C4-2B (cell line): Measurements from ENCODE around the gene VIT.

Source experiments
- ZFX ChIP-seq: fragments of 450-650 bp; IDR thresholded peaks from 2 replicates; pipeline ENCODE4 v1.6.1; 2017
- TF ChIP-seq, protein P1 (sequence below): fragments of 450-650 bp; conservative IDR thresholded peaks from 2 replicates; pipeline ENCODE4 v1.5.1; 2017; ENCODE audit warnings: mild to moderate bottlenecking

DNA sequence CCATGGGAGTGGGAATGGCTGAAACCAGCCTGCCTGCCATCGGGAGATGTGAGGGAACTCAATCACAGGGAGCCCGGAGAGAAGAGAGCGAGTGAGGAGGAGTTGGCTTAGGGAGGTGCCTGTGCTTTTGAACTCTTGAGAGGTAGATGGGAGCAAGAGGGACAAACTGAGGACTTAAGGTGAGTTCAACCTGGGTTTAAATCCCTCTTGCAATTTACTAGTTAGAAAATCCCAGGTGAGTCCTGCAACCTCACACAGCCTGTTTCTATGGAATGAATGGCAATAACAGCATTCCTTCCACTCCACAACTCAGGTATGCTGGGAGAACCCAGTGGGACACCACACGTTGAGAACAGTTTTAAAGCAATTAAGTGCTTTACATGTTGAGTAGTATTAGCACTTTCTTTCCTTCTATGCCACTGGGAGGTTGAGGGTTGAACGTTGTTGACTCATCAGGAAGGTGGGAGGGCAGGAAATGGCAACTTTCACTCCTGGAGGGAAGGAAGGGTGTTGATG, 57.3 kb downstream of the VIT start:
- TF ChIP-seq, protein P1, sequence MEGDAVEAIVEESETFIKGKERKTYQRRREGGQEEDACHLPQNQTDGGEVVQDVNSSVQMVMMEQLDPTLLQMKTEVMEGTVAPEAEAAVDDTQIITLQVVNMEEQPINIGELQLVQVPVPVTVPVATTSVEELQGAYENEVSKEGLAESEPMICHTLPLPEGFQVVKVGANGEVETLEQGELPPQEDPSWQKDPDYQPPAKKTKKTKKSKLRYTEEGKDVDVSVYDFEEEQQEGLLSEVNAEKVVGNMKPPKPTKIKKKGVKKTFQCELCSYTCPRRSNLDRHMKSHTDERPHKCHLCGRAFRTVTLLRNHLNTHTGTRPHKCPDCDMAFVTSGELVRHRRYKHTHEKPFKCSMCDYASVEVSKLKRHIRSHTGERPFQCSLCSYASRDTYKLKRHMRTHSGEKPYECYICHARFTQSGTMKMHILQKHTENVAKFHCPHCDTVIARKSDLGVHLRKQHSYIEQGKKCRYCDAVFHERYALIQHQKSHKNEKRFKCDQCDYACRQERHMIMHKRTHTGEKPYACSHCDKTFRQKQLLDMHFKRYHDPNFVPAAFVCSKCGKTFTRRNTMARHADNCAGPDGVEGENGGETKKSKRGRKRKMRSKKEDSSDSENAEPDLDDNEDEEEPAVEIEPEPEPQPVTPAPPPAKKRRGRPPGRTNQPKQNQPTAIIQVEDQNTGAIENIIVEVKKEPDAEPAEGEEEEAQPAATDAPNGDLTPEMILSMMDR, result no peak
- TF ChIP-seq ZFX, result no peak
